NCI-H748 (cell line): ENCODE results near the gene LRP2BP.

Experiments used
- DNase-seq: peaks from one replicate; lab custom pipeline; 2025; ENCODE audit not compliant: unreplicated experiment; lab: John Stamatoyannopoulos, UW

Gene LRP2BP

GRCh38 chr4:185395956-185396723, 416 bp upstream of the LRP2BP start:
- peak; percentile 96 for DNase-seq

- peak; percentile 1 for DNase-seq
Observed at GRCh38 chr4:185394568-185395237, 1.0 kb downstream of the LRP2BP start.

DNA sequence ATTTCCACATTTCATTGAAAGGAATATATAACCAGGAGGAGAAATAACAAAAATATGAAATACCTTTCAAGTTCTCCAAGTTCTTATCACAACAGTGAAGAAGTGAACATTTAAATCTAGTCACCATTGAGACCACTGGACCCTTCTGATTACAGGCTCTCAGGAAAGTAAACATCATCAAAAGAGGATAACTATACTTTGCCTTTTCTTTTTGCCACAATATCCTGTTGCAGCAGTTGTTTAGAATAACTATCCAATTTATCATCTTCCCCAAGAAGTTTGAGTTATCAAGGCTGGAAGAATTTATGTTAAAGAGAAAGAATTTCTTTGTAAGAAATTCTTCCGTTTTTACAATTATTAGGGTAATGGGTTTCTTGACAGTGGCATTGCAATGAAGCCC, 3.6 kb downstream of the LRP2BP start:
- DNase-seq = no peak

DNA sequence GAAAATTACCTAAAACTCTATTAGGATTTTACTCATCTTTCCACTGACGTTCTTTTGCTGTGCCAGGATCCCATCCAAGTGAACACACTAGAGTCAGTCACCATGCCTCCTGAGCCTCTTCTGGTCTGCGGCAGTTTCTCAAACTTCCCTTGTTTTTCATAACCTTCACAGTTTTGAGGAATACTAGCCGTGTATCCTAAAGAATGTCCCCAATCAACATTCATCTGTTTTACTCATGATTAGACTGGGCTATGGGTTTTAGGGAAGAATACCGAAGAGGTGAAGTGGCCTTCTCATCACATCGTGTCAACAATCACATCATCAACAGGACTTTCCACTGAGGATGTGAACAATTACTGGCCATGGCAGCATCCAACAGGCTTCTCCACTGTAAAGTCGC, 4.8 kb downstream of the LRP2BP start:
- no peak for DNase-seq

DNA sequence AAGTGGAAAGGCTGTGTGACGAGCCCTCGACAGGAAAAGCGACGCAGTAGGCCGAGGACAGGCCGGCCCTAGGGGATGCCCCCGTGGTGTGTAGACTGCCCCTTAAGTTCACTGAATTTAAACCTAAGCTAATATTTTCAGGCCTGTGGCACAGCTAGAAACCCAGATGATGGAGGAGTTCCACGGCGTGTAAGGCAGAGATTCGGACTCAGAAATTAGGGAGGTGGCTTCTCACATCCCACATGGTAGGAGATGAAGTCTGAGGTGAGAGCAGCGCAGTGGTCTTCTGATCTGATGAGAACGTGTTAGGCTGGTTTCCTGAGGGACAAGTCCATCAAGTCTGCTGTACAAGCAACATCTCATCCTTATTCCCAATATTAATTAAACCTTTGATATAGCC, 7.8 kb downstream of the LRP2BP start:
- no peak for DNase-seq

DNA sequence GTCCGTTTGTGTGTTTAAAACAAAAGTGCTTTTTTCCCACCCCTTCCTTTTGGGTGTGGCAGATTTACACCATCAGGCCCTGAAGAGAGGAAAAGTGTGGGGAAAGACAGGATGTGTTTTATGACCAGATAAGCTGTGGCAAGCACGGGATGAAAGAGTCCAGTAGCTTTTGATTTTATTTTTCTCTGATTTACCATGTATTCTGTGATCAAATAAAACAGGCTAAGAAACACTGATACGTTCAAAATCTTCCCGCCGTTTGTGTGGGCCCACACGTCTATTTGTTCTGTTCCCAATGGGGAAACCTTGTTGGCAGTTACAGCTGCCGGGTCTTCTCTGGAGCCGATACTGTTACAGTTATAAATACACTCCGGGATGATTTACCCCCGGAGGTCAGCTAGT, 10.8 kb downstream of the LRP2BP start:
- peak; percentile 87 for DNase-seq

DNA sequence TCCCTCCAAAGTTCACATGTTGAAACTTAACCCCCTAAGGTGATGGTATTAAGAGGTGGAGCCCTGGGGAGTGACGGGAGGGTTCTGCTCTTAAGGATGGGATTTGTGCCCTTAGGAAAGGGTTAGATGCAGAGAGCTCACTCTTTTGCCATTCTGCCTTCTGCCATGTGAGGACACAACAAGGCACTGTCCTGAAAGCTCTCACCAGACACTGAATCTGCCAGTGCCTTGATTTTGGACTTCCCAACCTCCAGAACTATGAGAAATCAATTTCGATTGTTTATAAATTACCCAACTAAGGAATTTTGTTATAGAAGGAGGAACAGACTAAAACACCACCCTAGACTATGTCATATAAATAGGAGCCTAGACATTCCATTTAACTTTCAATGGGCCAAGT, 11.7 kb downstream of the LRP2BP start:
- DNase-seq = no peak

- DNase-seq = peak; percentile 13
Observed at GRCh38 chr4:185383451-185383850, 12.3 kb downstream of the LRP2BP start.

DNA sequence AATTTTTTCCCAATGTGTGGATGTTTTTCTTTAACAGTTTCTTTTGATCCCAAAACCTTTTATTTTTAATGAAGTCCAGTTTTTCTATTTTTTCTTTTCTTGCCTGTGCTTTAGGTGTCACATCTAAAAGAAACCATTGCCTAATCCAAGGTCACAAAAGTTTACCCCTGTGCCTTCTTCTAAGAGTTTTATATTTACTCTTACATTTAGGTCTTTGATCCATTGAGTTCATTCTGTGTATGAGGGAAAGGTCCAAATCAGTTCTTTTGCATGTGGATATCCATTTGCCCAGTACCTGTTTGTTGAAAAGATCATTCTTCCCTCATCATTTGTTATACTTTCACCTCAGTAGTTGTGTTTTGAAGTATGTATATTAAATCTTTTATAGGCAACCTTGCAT, 13.0 kb downstream of the LRP2BP start:
- no peak for DNase-seq

GRCh38 chr4:185381288-185382196, 14.2 kb downstream of the LRP2BP start:
- DNase-seq = no peak

- DNase-seq = no peak
Observed at GRCh38 chr4:185380320-185380719, 15.4 kb downstream of the LRP2BP start.

DNA sequence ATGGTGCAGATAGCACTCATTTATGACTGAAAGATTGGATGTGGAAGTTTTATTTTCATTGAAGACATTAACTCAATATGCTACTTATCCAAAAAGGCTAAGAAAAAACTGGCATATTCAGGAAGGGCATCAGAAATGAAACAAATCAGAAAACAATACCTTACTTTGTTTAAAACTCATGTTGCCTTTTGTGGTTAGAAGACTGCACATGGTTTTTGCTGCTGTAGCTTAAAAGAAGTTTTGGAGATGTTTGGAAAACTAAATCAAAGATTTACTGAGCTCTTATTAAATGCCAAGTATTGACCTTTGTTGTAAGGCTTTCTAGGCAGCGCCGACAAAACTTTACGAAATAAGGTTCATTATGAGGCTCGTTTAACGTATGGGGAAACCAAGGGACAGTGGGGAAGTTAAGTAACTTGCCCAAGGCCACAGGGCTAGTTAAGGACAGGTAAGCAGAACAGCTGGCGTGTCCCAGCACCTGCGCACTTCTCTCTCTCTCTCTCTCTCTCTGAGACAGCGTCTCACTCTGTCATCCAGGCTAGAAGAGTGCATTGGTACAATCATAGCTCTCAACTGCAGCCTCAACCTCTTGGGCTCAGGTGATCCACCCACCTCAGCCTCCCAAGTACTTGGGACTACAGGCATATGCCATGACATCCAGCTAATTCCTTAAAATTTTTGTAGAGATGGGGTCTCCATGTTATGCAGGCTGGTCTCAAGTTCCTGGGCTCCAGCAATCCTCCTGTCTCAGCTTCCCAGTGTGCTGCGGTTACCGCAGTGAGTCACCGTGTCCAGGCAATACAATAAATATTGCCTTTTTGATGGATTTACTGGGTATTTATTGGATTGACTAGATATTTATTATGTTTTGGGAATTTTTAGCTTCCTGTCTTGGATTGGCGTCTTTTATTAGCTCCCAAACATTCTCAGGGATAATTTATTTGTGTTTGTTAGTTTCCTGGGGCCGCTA, 16.1 kb downstream of the LRP2BP start:
- no peak for DNase-seq

DNA sequence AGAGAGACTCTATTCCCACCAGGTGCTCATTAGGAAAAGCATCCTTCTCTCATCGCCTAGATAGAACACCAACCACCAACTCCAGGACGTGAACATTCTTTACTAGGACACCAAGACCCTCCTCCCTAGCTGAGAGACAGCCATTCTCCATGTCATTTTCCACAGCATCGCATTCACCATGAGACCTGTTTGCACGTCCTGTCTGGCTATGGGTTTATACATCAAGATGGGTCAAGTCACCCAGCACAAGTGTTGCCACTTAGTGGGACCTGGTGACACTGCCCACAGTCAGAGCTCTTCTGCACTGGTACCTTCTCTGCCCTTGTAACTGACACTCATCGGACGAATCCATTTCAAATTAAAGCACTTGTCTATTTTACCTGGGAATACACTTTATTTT, 17.5 kb downstream of the LRP2BP start:
- DNase-seq = no peak

- no peak for DNase-seq
Observed at GRCh38 chr4:185374573-185374972, 21.2 kb downstream of the LRP2BP start.

DNA sequence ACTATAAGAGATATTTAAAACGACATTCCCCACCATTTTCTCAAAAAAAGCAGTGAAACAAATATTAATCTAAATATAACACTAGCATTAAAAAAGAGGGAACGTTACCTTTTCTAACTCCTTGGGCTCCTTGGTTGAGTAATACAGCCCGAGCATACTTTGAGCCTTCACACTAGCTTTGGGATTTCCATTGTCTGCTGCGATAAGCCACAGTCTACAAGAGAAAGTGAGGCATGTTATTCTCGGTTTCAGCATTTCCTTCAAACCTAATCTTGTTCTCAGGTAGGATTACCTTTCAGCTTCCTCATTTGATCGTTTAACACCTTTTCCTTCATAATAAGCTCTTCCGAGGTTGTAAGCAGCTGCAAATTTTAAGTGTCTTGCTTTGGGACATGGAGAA, 21.7 kb downstream of the LRP2BP start:
- DNase-seq = no peak

- no peak for DNase-seq
Observed at GRCh38 chr4:185371702-185372101, 24.0 kb downstream of the LRP2BP start.

- no peak for DNase-seq
Observed at GRCh38 chr4:185370268-185370949, 25.3 kb downstream of the LRP2BP start.

DNA sequence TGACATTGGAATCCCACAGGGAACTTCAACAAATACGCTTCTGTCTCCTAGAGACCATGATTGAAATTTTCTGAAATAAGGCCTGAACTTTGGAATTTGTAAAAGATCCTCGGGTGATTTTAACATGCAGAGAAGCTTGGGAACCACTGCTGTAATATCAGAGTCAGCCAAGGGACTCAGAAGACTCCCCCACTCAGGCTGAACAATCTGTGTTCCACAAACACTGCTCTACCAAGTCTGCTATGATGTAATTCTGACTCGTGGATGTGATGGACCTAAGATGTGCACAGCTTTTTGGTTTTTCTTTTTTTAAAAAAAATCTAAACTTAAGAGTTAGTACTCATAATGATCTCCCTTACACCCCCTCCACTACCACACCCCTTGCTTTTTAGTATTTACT, 26.0 kb downstream of the LRP2BP start:
- DNase-seq = no peak

- no peak for DNase-seq
Observed at GRCh38 chr4:185364886-185365285, 30.8 kb downstream of the LRP2BP start.

GRCh38 chr4:185363251-185363650, 32.5 kb downstream of the LRP2BP start:
- DNase-seq = no peak
